A549 (cell line): ENCODE measurements around the gene DPEP2NB. TPM values are rescaled to one million over a fixed set of nuclear protein-coding genes. Genes with fewer than 3 reads are reported as not detected.

Source experiments
- ATAC-seq, 2 experiments: fragments of 200-7000 bp in 1 of 2; fragments of >200 bp in 1 of 2; cut with Nextera tagmentation in 1 of 2; cut with Tn5 transposase in 1 of 2; 3 replicates each; pipeline versions ENCODE4 v1.8.0 to v1.9.1; 2018 to 2020; ENCODE audit warnings: mild to moderate bottlenecking in 1 of 2, moderate library complexity in 1 of 2
- CTCF ChIA-PET: fragments of 300-600 bp; sonication (Branson Sonifier 250); formaldehyde crosslinking; extraction: SDS; loops from one replicate; lab custom pipeline; 2021; ENCODE audit warnings: antibody characterized with exemption, inconsistent platforms; lab: Yijun Ruan, JAX
- POLR2A ChIA-PET: fragments of 350-600 bp; formaldehyde crosslinking; extraction: SDS; loops from one replicate; lab custom pipeline; 2021; ENCODE audit warnings: antibody characterized with exemption, inconsistent platforms; lab: Yijun Ruan, JAX
- DNase-seq, 2 experiments: peaks; one replicate each; pipeline versions ENCODE4 v3.0.0 to v3.0.0-alpha.2; 2011 to 2016; ENCODE audit warnings: low read depth in 1 of 2, low spot score in 1 of 2
- FAIRE-seq: peaks from 2 replicates; lab custom pipeline; 2011; peaks lifted over from hg19 to GRCh38; lab: Jason Lieb, UNC
- H3K27ac ChIP-seq, 2 experiments: fragments of >200 bp; sonication (Bioruptor Twin); formaldehyde crosslinking; 3 replicates each; pipeline ENCODE4 v1.5.1; 2016 to 2017
- H3K4me1 ChIP-seq: fragments of >200 bp; sonication (Bioruptor Twin); formaldehyde crosslinking; 3 replicates; pipeline ENCODE4 v1.6.1; 2016
- H3K4me2 ChIP-seq: fragments of >200 bp; sonication (Bioruptor Twin); formaldehyde crosslinking; 3 replicates; pipeline ENCODE4 v1.6.1; 2016
- H3K4me3 ChIP-seq: fragments of >200 bp; sonication (Bioruptor Twin); formaldehyde crosslinking; 3 replicates; pipeline ENCODE4 v1.5.1; 2016
- H3K9me3 ChIP-seq: fragments of >200 bp; sonication (Bioruptor Twin); formaldehyde crosslinking; 3 replicates; pipeline ENCODE4 v1.6.1; 2016
- BCL3 ChIP-seq: fragments of >200 bp; sonication (Bioruptor Twin); formaldehyde crosslinking; IDR thresholded peaks from 3 replicates; pipeline ENCODE4 v1.6.1; 2016
- BHLHE40 ChIP-seq: IDR thresholded peaks from 2 replicates; pipeline ENCODE4 v1.6.1; 2012; ENCODE audit warnings: low read depth, low read length, inconsistent platforms
- CBX2 ChIP-seq: fragments of 200-600 bp; sonication (generic); IDR thresholded peaks from 2 replicates; pipeline ENCODE4 v1.6.1; 2016; ENCODE audit warnings: low read depth, mild to moderate bottlenecking, borderline replicate concordance
- CBX8 ChIP-seq: fragments of 200-600 bp; sonication (generic); IDR thresholded peaks from 2 replicates; pipeline ENCODE4 v1.6.1; 2016
- CEBPB ChIP-seq, 2 experiments: fragments of >200 bp in 1 of 2; sonication (Bioruptor Twin) in 1 of 2; formaldehyde crosslinking in 1 of 2; IDR thresholded peaks; 2 replicates each; pipeline ENCODE4 v1.6.1; 2012 to 2016
- CHD4 ChIP-seq: fragments of 200-600 bp; sonication (generic); IDR thresholded peaks from 2 replicates; pipeline ENCODE4 v1.6.1; 2016; ENCODE audit warnings: antibody characterized with exemption, mild to moderate bottlenecking, borderline replicate concordance
- E2F6 ChIP-seq: IDR thresholded peaks from 2 replicates; pipeline ENCODE4 v1.6.1; 2012; ENCODE audit warnings: low read depth, borderline replicate concordance
- EHF ChIP-seq: fragments of 250-450 bp; sonication (Bioruptor Pico); IDR thresholded peaks from 2 replicates; pipeline ENCODE4 v1.5.0; 2020; ENCODE audit warnings: mild to moderate bottlenecking
- FOSB ChIP-seq: fragments of 250-450 bp; sonication (Bioruptor Pico); IDR thresholded peaks from 2 replicates; pipeline ENCODE4 v1.5.0; 2020; ENCODE audit warnings: mild to moderate bottlenecking, moderate library complexity
- GATA3 ChIP-seq: IDR thresholded peaks from 2 replicates; pipeline ENCODE4 v1.6.1; 2012; ENCODE audit warnings: borderline replicate concordance
- HDAC2 ChIP-seq: fragments of 200-600 bp; sonication (generic); IDR thresholded peaks from 2 replicates; pipeline ENCODE4 v1.6.1; 2016
- HMGXB4 ChIP-seq: fragments of 250-450 bp; sonication (Bioruptor Pico); IDR thresholded peaks from 2 replicates; pipeline ENCODE4 v1.5.0; 2021; ENCODE audit warnings: mild to moderate bottlenecking, moderate library complexity, borderline replicate concordance
- KDM5A ChIP-seq: fragments of 200-600 bp; sonication (generic); IDR thresholded peaks from 2 replicates; pipeline ENCODE4 v1.6.1; 2016; ENCODE audit warnings: antibody characterized with exemption, mild to moderate bottlenecking
- MAZ ChIP-seq: fragments of 150-350 bp; IDR thresholded peaks from 2 replicates; pipeline ENCODE4 v1.6.1; 2014; ENCODE audit warnings: antibody characterized with exemption, low read depth, low read length, borderline replicate concordance
- PBX3 ChIP-seq: IDR thresholded peaks from 2 replicates; pipeline ENCODE4 v1.6.1; 2012
- PHF8 ChIP-seq: fragments of 200-600 bp; sonication (generic); IDR thresholded peaks from 2 replicates; pipeline ENCODE4 v1.6.1; 2016; ENCODE audit warnings: low read depth, mild to moderate bottlenecking, antibody characterized with exemption, moderate library complexity, borderline replicate concordance
- POLR2A ChIP-seq: IDR thresholded peaks from 2 replicates; pipeline ENCODE4 v1.6.1; 2012; ENCODE audit warnings: mild to moderate bottlenecking, low read length
- SREBF2 ChIP-seq: fragments of 450-650 bp; IDR thresholded peaks from 2 replicates; pipeline ENCODE4 v1.6.1; 2014; ENCODE audit warnings: mild to moderate bottlenecking, moderate library complexity
- USF2 ChIP-seq: fragments of 450-650 bp; IDR thresholded peaks from 2 replicates; pipeline ENCODE4 v1.6.1; 2014; ENCODE audit warnings: antibody characterized with exemption
- WGBS: methylation state at CpG from one replicate; pipeline ENCODE4 v1.1.6; 2017; ENCODE audit errors: missing lambda C conversion rate; 5-methylcytosine and 5-hydroxymethylcytosine counted together
- polyA plus RNA-seq, 4 experiments: library from polyadenylated mRNA; depleted of rRNA in 3 of 4; stranded (reverse); fragments of >200 nt; fragmentation: RNase III in 1 of 4; extraction: RNeasy Plus Mini Kit Qiagen cat#74134 plus additional on column Dnase treatment in 1 of 4; gene quantifications; 2 replicates in 3 of 4; 3 replicates in 1 of 4; pipeline ENCODE4 v1.2.3, GENCODE V29; 2011 to 2017

DPEP2NB gene
- polyA plus RNA-seq, 2 of the 4 experiments (the other 2 are of a cell fraction): not detected

- POLR2A ChIA-PET: no interaction called here
- WGBS: 44% methylated on average over 5 of the region's 5 CpGs
Measured at GRCh38 chr16:67977005-67977404, 38.7 kb downstream of the DPEP2NB start.

GRCh38 chr16:67976205-67976604 is 39.5 kb downstream of the DPEP2NB start:
- Histone ChIP-seq H3K9me3 (no peaks in the 10 kb centered on the region), H3K4me3 (no peak overlapping the region), H3K4me1 (no peaks in the 10 kb centered on the region), H3K4me2 (no peak overlapping the region), H3K27ac (no peak overlapping the region)
- no peak for TF ChIP-seq GATA3
- TF ChIP-seq CBX8: no peak
- TF ChIP-seq KDM5A: no peak
- no peak for TF ChIP-seq HMGXB4 (CRISPR knock-in tag)
- no peak for TF ChIP-seq CHD4
- TF ChIP-seq FOSB (CRISPR knock-in tag): no peak
- TF ChIP-seq E2F6: no peak
- TF ChIP-seq BHLHE40: no peak
- DNase-seq (no peak), FAIRE-seq (no peak), ATAC-seq (peak in 1 of 2 experiments; percentile 30; a peak in 1 of 6 replicates)
- WGBS: 100% methylated on average over 1 of the region's 2 CpGs
- CTCF ChIA-PET: no interaction called here
- POLR2A ChIA-PET: no interaction called here

More at GRCh38 chr16:67977005-67977404, 38.7 kb downstream of the DPEP2NB start:
- H3K9me3 ChIP-seq: no peaks in the 10 kb centered on the region
- no peak overlapping the region for H3K4me3 ChIP-seq
- no peak for DNase-seq
- no peak overlapping the region for H3K4me2 ChIP-seq
- TF ChIP-seq HDAC2 (no peak), BCL3 (no peak), MAZ (no peak), SREBF2 (no peak), CBX2 (no peak), EHF (no peak), E2F6 (no peak), PBX3 (no peak), CEBPB (IDR thresholded peaks at IDR 0.05) (no peak), PHF8 (no peak), USF2 (no peak), POLR2A (no peak)
- ATAC-seq: peak; percentile 26 to 28; a peak in 4 of 6 replicates
- H3K4me1 ChIP-seq: no peaks in the 10 kb centered on the region
- H3K27ac ChIP-seq: no peak overlapping the region
- no peak for FAIRE-seq
- CTCF ChIA-PET: no interaction called here
